Endothelial cell of umbilical vein (primary cell): Measurements from ENCODE around the gene NAXD. TPM values are rescaled to one million over a fixed set of nuclear protein-coding genes. Genes with fewer than 3 reads are reported as not detected.

Source experiments
- BruUV-seq: library from RNA; stranded (reverse); fragments of 400-500 nt; replicated peaks from 2 replicates; lab custom pipeline; 2021; lab: Mats Ljungman, UMichigan
- CTCF ChIA-PET: fragments of 300-600, 350-600 bp; sonication (Branson Sonifier 250); formaldehyde crosslinking; loops from one replicate; lab custom pipeline; 2021; ENCODE audit warnings: antibody characterized with exemption, inconsistent platforms; lab: Charles Lee
- POLR2A ChIA-PET: fragments of 300-600, 350-600 bp; sonication (Branson Sonifier 250); formaldehyde crosslinking; loops from one replicate; lab custom pipeline; 2021; ENCODE audit warnings: antibody characterized with exemption, inconsistent platforms; lab: Charles Lee
- DNase-seq: peaks from one replicate; pipeline ENCODE4 v3.0.0-alpha.2; 2011; ENCODE audit warnings: low read depth, low spot score
- FAIRE-seq: peaks from 2 replicates; lab custom pipeline; 2011; peaks lifted over from hg19 to GRCh38; lab: Jason Lieb, UNC
- H2AFZ ChIP-seq: 2 replicates; pipeline ENCODE4 v1.6.0; 2012; ENCODE audit warnings: low read depth, low read length, control low read depth, inconsistent platforms
- H3K27ac ChIP-seq: 2 replicates; pipeline ENCODE4 v1.5.1; 2011; ENCODE audit warnings: low read depth, mild to moderate bottlenecking, control low read depth, low read length, moderate library complexity; ENCODE audit not compliant: insufficient read depth
- H3K27me3 ChIP-seq, 2 experiments: 2 replicates each; pipeline versions ENCODE4 v1.6.0 to v1.6.1; 2011; ENCODE audit warnings: low read length in 2 of 2, mixed read lengths in 1 of 2; ENCODE audit not compliant: control insufficient read depth in 2 of 2, insufficient read depth in 2 of 2
- H3K36me3 ChIP-seq, 2 experiments: 2 replicates in 1 of 2; 3 replicates in 1 of 2; pipeline ENCODE4 v1.5.1; 2011; ENCODE audit warnings: low read length in 2 of 2, mild to moderate bottlenecking in 1 of 2, moderate library complexity in 1 of 2; ENCODE audit not compliant: control insufficient read depth in 2 of 2, insufficient read depth in 2 of 2; ENCODE audit errors: extremely low read depth in 1 of 2
- H3K4me1 ChIP-seq: 3 replicates; pipeline ENCODE4 v1.5.1; 2011; ENCODE audit warnings: mild to moderate bottlenecking, low read length; ENCODE audit not compliant: control insufficient read depth, insufficient read depth; ENCODE audit errors: extremely low read depth
- H3K4me2 ChIP-seq: 2 replicates; pipeline ENCODE4 v1.6.1; 2011; ENCODE audit warnings: low read length, control low read depth, mixed read lengths; ENCODE audit not compliant: insufficient read depth
- H3K4me3 ChIP-seq, 3 experiments: fragments of 200-600 bp in 1 of 3; sonication (generic), shearing (Covaris generic) in 1 of 3; replicated peaks in 1 of 3; 2 replicates each; pipeline ENCODE4 v1.5.1; 2011 to 2016; ENCODE audit warnings: control low read depth in 3 of 3, low read length in 3 of 3, mild to moderate bottlenecking in 2 of 3, inconsistent platforms in 1 of 3, low read depth in 1 of 3, moderate library complexity in 1 of 3; ENCODE audit not compliant: insufficient read depth in 1 of 3
- H3K79me2 ChIP-seq: 2 replicates; pipeline ENCODE4 v1.6.0; 2012; ENCODE audit warnings: low read length, inconsistent platforms; ENCODE audit not compliant: control insufficient read depth, insufficient read depth
- H3K9ac ChIP-seq: replicated peaks from 2 replicates; pipeline ENCODE3; 2011; ENCODE audit warnings: low read length, control low read depth; ENCODE audit not compliant: insufficient read depth; ENCODE audit errors: extremely low read depth
- H3K9me1 ChIP-seq: replicated peaks from 3 replicates; pipeline ENCODE4 v1.6.0; 2011; ENCODE audit warnings: mild to moderate bottlenecking, low read length; ENCODE audit not compliant: control insufficient read depth, insufficient read depth; ENCODE audit errors: extremely low read depth
- H3K9me3 ChIP-seq: replicated peaks from 2 replicates; pipeline ENCODE4 v1.5.1; 2012; ENCODE audit warnings: low read length, inconsistent platforms; ENCODE audit not compliant: control insufficient read depth, insufficient read depth
- H4K20me1 ChIP-seq: replicated peaks from 2 replicates; pipeline ENCODE3; 2011; ENCODE audit warnings: mild to moderate bottlenecking, low read length; ENCODE audit not compliant: control insufficient read depth, insufficient read depth; ENCODE audit errors: extremely low read depth
- EZH2 ChIP-seq: IDR thresholded peaks from 2 replicates; pipeline ENCODE4 v1.6.1; 2012; ENCODE audit warnings: borderline replicate concordance, low read depth, mild to moderate bottlenecking, moderate library complexity, low read length, inconsistent platforms; ENCODE audit not compliant: severe bottlenecking
- FOS ChIP-seq: IDR thresholded peaks from 2 replicates; pipeline ENCODE4 v1.6.1; 2011; ENCODE audit warnings: mild to moderate bottlenecking, low read length, moderate library complexity, borderline replicate concordance; ENCODE audit not compliant: insufficient read depth
- GATA2 ChIP-seq: IDR thresholded peaks from 2 replicates; pipeline ENCODE4 v1.7.0; 2011; ENCODE audit warnings: low read depth, mild to moderate bottlenecking, moderate library complexity, mixed read lengths, low read length; ENCODE audit not compliant: insufficient read length, insufficient read depth
- JUN ChIP-seq: IDR thresholded peaks from 2 replicates; pipeline ENCODE4 v1.6.1; 2011; ENCODE audit warnings: borderline replicate concordance, low read depth; ENCODE audit not compliant: insufficient read length, insufficient read depth
- MYC ChIP-seq: IDR thresholded peaks from one replicate; pipeline ENCODE4 v1.6.1; 2011; ENCODE audit warnings: mild to moderate bottlenecking, low read depth, low read length
- POLR2A ChIP-seq: IDR thresholded peaks from 2 replicates; pipeline ENCODE4 v1.6.1; 2012; ENCODE audit warnings: low read depth, mild to moderate bottlenecking, control low read depth, low read length
- POLR2AphosphoS5 ChIP-seq: IDR thresholded peaks from 2 replicates; pipeline ENCODE4 v1.6.1; 2012; ENCODE audit warnings: low read depth, mild to moderate bottlenecking, control low read depth, low read length, moderate library complexity; ENCODE audit not compliant: insufficient read depth
- dilution Hi-C: fragments of 300-500 bp; cut with MboI; formaldehyde crosslinking; loops from one replicate; pipeline ENCODE4 v1.15.0; 2019; ENCODE audit warnings: low sequenced_read_pairs; ENCODE audit not compliant: extremely low pct_ligation_motif_present
- intact Hi-C: fragments of 100-400 bp; cut with micrococcal nuclease; formaldehyde crosslinking; loops from one replicate; pipeline ENCODE4 v1.10.0; 2022
- polyA plus RNA-seq, 4 experiments: library from polyadenylated mRNA; depleted of rRNA in 3 of 4; stranded (reverse) in 3 of 4; unstranded in 1 of 4; fragments of >200 nt; gene quantifications; 2 replicates each; pipeline versions ENCODE4 v1.2.1 to v1.2.3, GENCODE V29; 2011 to 2012; ENCODE audit warnings: missing spikeins in 1 of 4
- total RNA-seq: library from RNA; stranded (reverse); gene quantifications from 2 replicates; pipeline ENCODE4 v1.2.3, GENCODE V29; 2021
- TF ChIP-seq, protein P1 (sequence below), 2 donors: IDR thresholded peaks; 1 replicate in 1 of 2; 2 replicates in 1 of 2; pipeline ENCODE4 v1.5.1; 2011; ENCODE audit warnings: low read length in 2 of 2, mild to moderate bottlenecking in 2 of 2, moderate library complexity in 2 of 2, control low read depth in 1 of 2, inconsistent platforms in 1 of 2, low read depth in 1 of 2; ENCODE audit not compliant: insufficient read depth in 1 of 2; ENCODE audit errors: extremely low read depth in 1 of 2
- TF ChIP-seq, protein P2 (sequence below): IDR thresholded peaks from 2 replicates; pipeline ENCODE4 v1.6.1; 2011; ENCODE audit not compliant: insufficient read depth, insufficient read length

Gene NAXD
- total and polyA plus RNA-seq, 2 donors (not counting 3 experiments of a cell fraction or from before 2014, with no cell fraction given) = 19.9 to 42.9 TPM

DNA sequence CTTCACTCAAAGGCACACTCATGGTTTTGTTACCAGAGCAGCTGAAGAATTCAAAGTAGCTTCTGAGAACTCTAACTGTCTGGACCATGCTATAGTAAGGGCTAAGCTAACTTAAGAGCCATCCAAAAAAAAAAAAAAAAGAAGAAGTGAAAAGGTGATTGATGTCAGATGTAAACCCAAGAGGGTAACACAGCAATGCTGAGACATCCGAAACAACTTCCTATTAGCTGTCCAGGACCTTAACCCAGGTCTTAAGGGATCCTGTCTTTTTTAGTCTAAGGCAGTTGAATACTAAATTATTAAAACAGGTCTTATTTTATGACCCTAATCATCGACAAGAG, 42.6 kb upstream of the NAXD start:
- H3K9me1 ChIP-seq = no peaks in the 10 kb centered on the region
- no TSS peak for BruUV-seq
- no peak for DNase-seq
- H3K79me2 ChIP-seq = no peaks in the 10 kb centered on the region
- peaks cover 26 to 34% of the 10 kb centered on the region in 2 experiments for H3K27me3 ChIP-seq
- H3K4me2 ChIP-seq = no peak overlapping the region
- intact Hi-C loops (no loop called here), dilution Hi-C loops (no loop called here)
- no peaks in the 10 kb centered on the region for H3K4me1 ChIP-seq
- H3K36me3 ChIP-seq = no peaks in the 10 kb centered on the region
- ChIA-PET POLR2A (no interaction called here), CTCF (no interaction called here)
- no peak overlapping the region for H3K4me3 ChIP-seq
- H2AFZ ChIP-seq = no peak overlapping the region
- H4K20me1 ChIP-seq = no peaks in the 10 kb centered on the region
- FAIRE-seq = no peak
- no peaks in the 10 kb centered on the region for H3K9me3 ChIP-seq
- no peak overlapping the region for H3K27ac ChIP-seq
- H3K9ac ChIP-seq = no peak overlapping the region
- TF ChIP-seq FOS (no peak), JUN (no peak), POLR2A (no peak)
- TF ChIP-seq, protein P1, sequence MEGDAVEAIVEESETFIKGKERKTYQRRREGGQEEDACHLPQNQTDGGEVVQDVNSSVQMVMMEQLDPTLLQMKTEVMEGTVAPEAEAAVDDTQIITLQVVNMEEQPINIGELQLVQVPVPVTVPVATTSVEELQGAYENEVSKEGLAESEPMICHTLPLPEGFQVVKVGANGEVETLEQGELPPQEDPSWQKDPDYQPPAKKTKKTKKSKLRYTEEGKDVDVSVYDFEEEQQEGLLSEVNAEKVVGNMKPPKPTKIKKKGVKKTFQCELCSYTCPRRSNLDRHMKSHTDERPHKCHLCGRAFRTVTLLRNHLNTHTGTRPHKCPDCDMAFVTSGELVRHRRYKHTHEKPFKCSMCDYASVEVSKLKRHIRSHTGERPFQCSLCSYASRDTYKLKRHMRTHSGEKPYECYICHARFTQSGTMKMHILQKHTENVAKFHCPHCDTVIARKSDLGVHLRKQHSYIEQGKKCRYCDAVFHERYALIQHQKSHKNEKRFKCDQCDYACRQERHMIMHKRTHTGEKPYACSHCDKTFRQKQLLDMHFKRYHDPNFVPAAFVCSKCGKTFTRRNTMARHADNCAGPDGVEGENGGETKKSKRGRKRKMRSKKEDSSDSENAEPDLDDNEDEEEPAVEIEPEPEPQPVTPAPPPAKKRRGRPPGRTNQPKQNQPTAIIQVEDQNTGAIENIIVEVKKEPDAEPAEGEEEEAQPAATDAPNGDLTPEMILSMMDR (IDR thresholded peaks at IDR 0.05; ENCODE audit: extremely low read depth in 1 of 2, insufficient read depth in 1 of 2, low read depth in 1 of 2, low read length in 2 of 2) = no peak

DNA sequence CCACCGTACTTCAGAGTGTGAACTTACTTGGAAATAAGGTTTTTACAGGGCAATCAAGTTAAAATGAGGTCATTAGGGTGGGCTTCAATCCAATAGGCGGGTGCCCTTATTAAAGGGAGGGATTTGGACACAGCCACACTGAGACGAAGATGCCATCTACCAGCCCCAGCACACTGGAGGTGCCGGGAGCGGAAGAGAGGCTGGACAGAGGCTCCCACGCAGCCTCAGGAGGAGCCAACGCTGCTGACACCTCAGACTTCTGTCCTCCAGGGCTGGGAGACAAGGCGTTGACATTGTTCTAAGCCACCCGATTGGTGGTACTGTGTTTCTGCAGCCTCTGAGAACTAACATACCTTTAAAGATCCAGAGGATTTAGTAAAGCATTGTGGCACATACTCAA, 41.2 kb upstream of the NAXD start:
- H3K4me2 ChIP-seq = no peak overlapping the region
- no peaks in the 10 kb centered on the region for H3K36me3 ChIP-seq
- CTCF ChIA-PET = no interaction called here

More for the DNA sequence above, 41.2 kb upstream of the NAXD start:
- no peak for TF ChIP-seq MYC
- TF ChIP-seq, protein P1 (IDR thresholded peaks at IDR 0.05; ENCODE audit: extremely low read depth in 1 of 2, insufficient read depth in 1 of 2, low read depth in 1 of 2, low read length in 2 of 2) = no peak
- TF ChIP-seq GATA2 = no peak
- TF ChIP-seq, protein P2, sequence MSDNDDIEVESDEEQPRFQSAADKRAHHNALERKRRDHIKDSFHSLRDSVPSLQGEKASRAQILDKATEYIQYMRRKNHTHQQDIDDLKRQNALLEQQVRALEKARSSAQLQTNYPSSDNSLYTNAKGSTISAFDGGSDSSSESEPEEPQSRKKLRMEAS = no peak
- no peak for TF ChIP-seq POLR2A
- no peak for TF ChIP-seq FOS
- TF ChIP-seq JUN = no peak
- no peak for TF ChIP-seq EZH2
- TF ChIP-seq POLR2AphosphoS5 = no peak
- Histone ChIP-seq H3K27ac (no peak overlapping the region), H2AFZ (no peak overlapping the region), H3K9me3 (no peaks in the 10 kb centered on the region), H4K20me1 (no peaks in the 10 kb centered on the region), H3K79me2 (no peaks in the 10 kb centered on the region), H3K4me3 (no peak overlapping the region), H3K27me3 (peaks cover 24 to 33% of the 10 kb centered on the region in 2 experiments), H3K4me1 (no peaks in the 10 kb centered on the region), H3K9me1 (no peaks in the 10 kb centered on the region), H3K9ac (no peak overlapping the region)
- DNase-seq (no peak), FAIRE-seq (no peak)
- BruUV-seq = no TSS peak
- intact Hi-C loops = no loop called here
- dilution Hi-C loops = no loop called here
- POLR2A ChIA-PET = no interaction called here
